Measurements from ENCODE around the gene DNLZ.

DNA sequence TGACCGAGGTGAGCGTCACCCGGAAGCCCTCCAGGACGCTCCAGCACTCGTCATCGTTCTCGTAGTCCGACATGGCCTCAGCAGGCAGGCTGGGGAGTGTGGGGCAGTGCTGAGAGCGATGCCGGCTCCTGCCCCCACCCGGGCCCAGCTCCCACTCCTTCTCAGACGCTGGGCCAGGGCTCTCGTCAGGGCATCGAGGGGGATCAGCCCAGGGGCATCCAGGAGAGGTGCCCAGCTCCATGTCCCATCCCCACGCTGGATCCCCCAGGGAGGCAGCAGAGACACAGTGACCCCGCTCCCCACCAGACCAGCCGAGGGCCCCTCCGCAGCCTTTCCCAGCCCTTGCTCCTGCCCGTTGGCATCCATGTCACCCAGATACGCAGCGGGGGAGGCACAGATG is 8.5 kb upstream of the DNLZ start:
- TF ChIP-seq POLR2A (IDR thresholded peaks at IDR 0.05; ENCODE audit: low read length), result no peak
- TF ChIP-seq GATA1 (IDR thresholded peaks at IDR 0.05; ENCODE audit: low read depth, low read length), result no peak
